Measurements from ENCODE around the gene NDUFS6.

Gene NDUFS6

GRCh38 chr5:1827025-1827885, 26.0 kb downstream of the NDUFS6 start:
- H3K4me3 ChIP-seq: no peak overlapping the region
- H3K27ac ChIP-seq: no peak overlapping the region

- H3K27ac ChIP-seq: no peak overlapping the region
- H3K4me3 ChIP-seq: no peak overlapping the region
Measured at GRCh38 chr5:1827886-1828397, 26.7 kb downstream of the NDUFS6 start.

- Histone ChIP-seq H3K27ac (no peak overlapping the region), H3K4me3 (no peak overlapping the region)
Measured at GRCh38 chr5:1830571-1831228, 29.5 kb downstream of the NDUFS6 start.

- H3K4me3 ChIP-seq: no peak overlapping the region
- no peak overlapping the region for H3K27ac ChIP-seq
Measured at GRCh38 chr5:1831257-1831656, 30.1 kb downstream of the NDUFS6 start.

- no peak overlapping the region for H3K27ac ChIP-seq
- H3K4me3 ChIP-seq: no peak overlapping the region
Measured at GRCh38 chr5:1831677-1832313, 30.6 kb downstream of the NDUFS6 start.

DNA sequence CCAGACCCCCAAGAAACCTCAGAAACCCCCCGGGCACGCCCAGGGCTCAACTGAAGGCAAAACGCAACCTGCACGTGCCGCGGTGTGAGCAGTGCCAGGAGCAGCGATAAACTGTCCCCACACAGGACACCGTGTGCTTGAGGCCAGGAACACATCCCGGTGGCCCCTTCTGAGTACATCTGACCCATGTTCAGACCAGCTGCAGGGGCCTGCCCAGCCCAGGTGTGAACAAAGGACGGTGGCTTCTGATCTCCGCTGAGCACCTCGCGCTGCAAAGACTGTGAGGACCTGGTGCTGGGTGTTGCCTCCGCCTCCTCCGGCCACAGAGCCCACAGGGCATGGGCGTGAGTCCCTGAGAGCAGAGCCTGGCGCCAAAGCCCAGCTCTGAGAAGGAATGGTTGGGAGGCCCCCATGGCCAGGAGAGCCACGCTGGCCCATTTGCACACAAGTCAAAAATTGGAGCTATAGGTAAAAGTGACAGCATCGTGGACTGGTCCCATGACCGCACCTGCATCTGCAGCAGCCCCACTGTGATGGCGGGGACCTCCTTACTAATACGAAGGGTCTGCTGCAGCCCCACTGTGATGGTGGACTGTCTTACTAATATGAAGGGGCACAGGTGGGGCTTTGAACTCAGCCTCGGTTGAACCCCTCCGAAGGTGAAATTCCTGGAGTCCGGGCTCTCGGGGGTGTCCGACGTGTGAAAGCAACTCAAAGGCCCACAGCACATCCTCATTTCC, 31.5 kb downstream of the NDUFS6 start:
- H3K4me3 ChIP-seq: no peak overlapping the region
- no peak overlapping the region for H3K27ac ChIP-seq

DNA sequence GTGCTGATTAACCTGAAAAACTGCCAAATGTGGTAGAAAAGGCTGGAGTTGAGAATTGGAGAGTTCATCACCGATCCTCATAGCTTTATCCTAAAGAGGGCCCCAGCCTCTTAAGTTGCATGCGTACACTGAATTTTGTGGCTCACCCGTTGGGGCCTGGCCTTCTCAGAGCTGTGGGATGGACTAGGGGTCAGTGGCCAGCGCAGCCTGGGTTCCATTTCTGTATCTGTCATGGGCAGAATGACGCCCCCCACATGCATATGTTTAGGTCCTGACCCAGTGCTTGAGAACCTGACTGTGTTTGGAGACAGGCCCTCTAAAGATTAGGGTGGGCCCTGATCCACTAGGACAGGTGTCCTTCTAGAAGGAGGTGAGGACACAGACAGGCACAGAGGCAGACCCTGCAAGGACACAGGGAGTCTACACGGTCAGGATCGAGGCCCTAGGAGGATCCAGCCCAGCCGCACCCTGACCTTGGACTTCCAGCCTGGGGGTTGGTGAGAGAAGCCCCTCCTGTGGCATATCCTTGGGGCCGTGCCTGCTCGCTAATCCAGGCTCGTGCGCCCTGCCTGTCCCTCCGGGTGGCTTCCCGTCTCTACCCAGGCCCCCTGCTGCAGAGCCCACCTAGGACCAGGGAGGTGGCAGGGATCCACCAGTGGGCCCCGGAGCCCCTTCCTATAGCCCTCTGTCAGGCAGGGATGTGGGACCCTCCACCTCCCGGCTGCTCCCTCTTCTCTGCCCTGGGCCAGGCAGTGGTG, 32.2 kb downstream of the NDUFS6 start:
- Histone ChIP-seq H3K27ac (no peak overlapping the region), H3K4me3 (no peak overlapping the region)

GRCh38 chr5:1834022-1834551, 32.9 kb downstream of the NDUFS6 start:
- Histone ChIP-seq H3K4me3 (no peak overlapping the region), H3K27ac (no peak overlapping the region)

DNA sequence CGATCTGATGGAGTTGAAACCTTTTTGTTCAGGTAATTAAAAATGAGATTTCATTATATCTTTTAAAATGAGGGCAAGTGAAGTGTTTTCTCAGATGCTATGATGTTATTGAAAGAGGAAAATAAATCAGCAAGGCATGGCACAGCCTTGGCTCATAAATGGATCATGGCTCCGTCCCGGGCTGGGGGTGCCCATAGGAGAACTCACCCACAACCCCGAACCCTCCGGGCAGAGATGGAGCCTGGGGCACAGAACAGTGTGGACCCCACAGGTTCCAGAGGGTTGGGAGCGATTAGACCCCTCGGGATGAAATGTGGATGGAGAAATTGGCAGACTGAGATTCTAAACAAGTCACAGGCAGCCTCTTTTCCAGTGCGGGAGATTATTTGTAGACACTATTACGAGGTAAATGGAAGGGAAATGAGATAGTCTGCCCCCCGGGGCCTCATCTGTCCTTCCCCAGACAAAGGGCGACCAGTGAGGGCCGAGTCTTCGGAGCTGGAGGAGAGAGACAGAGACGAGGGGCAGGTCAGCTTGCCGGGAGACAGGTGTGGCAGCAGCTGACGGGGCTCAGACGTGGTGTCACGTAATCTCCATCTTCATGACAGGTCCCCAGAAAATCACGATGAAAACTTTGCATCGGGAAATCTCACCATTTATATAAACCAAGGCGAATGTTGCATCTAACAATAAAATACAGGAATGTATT, 33.7 kb downstream of the NDUFS6 start:
- no peak overlapping the region for H3K27ac ChIP-seq

GRCh38 chr5:1835431-1835830, 34.2 kb downstream of the NDUFS6 start:
- Histone ChIP-seq H3K27ac (no peak overlapping the region), H3K4me3 (no peak overlapping the region)

More for the DNA sequence above, 33.7 kb downstream of the NDUFS6 start:
- no peak overlapping the region for H3K4me3 ChIP-seq

GRCh38 chr5:1836176-1836890, 35.1 kb downstream of the NDUFS6 start:
- Histone ChIP-seq H3K4me3 (no peak overlapping the region), H3K27ac (no peak overlapping the region)

DNA sequence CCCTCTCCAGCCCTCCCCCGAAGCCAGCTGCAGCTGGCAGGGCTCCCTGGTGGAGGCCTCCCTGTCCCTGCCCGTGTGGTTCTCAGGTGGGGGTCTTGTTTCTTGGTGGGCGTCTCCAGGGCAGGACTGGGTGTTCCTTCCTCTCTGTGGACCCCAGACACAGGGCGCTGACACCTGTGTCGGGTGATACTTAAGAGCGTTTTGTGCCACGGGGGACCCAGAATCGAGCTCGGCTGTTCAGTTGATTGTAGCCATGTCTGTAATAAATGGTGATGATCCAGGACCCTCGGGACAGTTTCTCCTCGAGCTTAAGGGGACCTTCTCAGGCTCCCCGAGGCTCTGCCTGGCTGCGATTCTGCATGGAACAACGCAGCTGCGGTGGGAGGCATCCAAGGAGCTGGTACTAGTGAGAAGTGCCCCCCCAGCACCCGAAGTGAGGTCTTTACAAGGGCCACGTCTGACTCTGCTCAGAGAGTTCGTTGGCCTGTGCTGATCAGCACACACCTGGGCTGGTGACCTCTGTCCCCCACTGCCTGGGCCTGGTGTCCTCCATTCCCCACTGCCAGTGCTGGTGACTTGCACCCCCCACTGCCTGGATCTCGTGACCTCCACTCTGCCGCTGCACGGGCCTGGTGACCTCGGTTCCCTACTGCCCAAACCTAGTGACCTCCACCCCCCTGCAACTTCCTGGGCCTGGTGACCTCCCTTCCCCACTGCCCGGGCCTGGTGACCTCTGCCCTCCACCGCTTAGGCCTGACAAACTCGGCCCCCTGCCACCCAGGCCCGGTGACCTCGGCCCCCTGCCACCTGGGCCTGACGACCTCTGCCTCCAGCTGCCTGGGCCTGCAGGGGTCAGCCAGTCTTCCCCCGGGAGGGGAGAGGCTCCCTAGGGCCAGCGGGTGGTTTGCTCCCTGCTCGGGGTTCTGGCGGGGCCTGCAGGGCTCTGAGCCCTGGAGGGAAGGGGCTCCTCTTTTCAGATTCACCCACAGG, 36.0 kb downstream of the NDUFS6 start:
- Histone ChIP-seq H3K4me3 (no peak overlapping the region), H3K27ac (no peak overlapping the region)

DNA sequence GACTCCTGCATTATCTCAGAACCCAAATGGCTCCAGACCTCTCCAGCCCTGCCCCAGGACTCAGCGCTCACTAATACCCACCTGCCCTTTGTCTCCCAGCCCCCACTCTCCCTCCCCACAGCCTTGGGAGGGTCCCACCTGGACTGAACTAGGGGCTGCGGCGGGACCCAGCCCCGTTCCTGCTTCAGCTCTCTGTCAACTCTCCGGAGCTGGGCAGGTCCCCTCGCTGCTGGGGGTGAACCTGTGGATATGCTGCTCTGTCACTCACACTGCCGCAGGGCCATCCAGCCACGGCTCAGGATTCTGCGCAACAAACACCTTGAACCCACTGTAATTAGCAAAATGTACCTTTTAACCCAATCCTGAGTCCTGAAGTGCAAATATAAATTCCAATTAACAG, 36.8 kb downstream of the NDUFS6 start:
- Histone ChIP-seq H3K27ac (no peak overlapping the region), H3K4me3 (no peak overlapping the region)

GRCh38 chr5:1840071-1840547, 38.9 kb downstream of the NDUFS6 start:
- H3K4me3 ChIP-seq: no peak overlapping the region
- H3K27ac ChIP-seq: no peak overlapping the region

- no peak overlapping the region for H3K4me3 ChIP-seq
- no peak overlapping the region for H3K27ac ChIP-seq
Measured at GRCh38 chr5:1840741-1841521, 39.7 kb downstream of the NDUFS6 start.
